ENCODE measurements around the gene TUBA3E.
"Not testable (repeated sequence)": the region's sequence is repeated elsewhere in the genome, so short reads cannot be mapped to it uniquely, and the experiment has no call there.

The TUBA3E gene

DNA sequence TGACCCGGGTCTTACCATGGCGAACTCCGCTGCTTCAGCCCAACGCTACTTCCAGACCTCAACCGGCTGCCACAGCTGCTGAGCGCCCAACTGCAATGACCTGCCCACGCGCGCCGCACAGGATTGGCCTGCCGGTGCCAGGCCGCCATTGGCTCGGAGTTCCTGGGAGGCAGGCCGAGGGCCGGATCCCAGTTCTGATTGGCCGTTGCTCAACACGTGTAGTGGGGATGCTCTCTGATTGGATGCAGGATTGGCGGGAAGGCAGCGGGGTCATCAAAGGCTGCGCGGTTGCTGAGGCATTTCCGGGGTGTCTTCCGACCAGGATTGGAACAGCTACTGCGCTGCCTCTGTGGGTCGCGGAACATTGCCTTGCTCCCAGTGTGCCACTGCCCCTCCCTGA, at the start of gene TUBA3E:
TSS of gene TUBA3E (minus strand) at position 97 of the 400 bp plus-strand sequence. CDS start at position 18, 79 bp downstream.
- no peak within 1 kb of the TSS for H3K27ac ChIP-seq
- no peak for TF ChIP-seq ZFX (IDR thresholded peaks at IDR 0.05)
- TF ChIP-seq, protein P1, sequence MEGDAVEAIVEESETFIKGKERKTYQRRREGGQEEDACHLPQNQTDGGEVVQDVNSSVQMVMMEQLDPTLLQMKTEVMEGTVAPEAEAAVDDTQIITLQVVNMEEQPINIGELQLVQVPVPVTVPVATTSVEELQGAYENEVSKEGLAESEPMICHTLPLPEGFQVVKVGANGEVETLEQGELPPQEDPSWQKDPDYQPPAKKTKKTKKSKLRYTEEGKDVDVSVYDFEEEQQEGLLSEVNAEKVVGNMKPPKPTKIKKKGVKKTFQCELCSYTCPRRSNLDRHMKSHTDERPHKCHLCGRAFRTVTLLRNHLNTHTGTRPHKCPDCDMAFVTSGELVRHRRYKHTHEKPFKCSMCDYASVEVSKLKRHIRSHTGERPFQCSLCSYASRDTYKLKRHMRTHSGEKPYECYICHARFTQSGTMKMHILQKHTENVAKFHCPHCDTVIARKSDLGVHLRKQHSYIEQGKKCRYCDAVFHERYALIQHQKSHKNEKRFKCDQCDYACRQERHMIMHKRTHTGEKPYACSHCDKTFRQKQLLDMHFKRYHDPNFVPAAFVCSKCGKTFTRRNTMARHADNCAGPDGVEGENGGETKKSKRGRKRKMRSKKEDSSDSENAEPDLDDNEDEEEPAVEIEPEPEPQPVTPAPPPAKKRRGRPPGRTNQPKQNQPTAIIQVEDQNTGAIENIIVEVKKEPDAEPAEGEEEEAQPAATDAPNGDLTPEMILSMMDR (conservative IDR thresholded peaks at IDR 0.05): no peak

DNA sequence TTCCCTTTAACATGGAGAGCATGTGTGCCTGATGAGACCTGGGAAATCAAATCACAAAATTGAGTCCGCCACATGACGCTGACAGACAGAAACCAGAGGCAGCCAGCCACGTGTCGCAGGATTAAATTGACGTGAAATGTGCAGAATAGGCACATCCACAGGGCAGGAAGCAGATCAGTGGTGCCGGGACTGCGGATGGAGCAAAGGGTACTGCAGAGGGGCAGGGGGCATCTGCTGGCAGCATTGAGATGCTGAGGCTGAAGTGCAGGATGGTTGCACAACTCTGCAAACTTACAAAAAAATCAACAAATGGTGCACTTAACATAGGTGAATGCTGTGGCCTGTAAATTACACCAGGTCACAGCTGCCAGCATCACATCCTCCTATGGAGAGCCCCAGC, 48.2 kb upstream of the TUBA3E start:
- no peak overlapping the region for H3K27ac ChIP-seq
- TF ChIP-seq, protein P1 (conservative IDR thresholded peaks at IDR 0.05): no peak
- no peak for TF ChIP-seq ZFX (IDR thresholded peaks at IDR 0.05)

DNA sequence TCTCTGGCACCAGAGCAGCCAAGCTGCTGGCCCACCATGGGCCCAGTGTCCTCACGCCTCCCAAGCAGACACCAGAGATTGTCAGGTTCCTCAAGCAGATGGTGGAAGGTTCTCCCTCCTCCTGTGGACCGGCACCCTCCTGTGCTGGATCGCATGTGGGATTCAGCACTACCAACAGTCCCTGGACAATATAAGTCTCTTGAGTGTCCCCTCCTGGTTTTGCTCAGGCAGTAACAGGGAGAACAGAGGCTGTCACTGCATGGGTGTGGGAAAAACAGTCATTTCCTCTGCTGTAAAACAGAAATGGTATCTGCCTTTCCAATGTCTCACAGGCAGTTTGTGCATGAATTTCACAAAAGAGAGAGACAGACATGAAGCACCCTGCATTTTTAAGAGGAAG, 47.7 kb upstream of the TUBA3E start:
- no peak overlapping the region for H3K27ac ChIP-seq
- TF ChIP-seq, protein P1 (conservative IDR thresholded peaks at IDR 0.05): no peak
- TF ChIP-seq ZFX (IDR thresholded peaks at IDR 0.05): no peak

DNA sequence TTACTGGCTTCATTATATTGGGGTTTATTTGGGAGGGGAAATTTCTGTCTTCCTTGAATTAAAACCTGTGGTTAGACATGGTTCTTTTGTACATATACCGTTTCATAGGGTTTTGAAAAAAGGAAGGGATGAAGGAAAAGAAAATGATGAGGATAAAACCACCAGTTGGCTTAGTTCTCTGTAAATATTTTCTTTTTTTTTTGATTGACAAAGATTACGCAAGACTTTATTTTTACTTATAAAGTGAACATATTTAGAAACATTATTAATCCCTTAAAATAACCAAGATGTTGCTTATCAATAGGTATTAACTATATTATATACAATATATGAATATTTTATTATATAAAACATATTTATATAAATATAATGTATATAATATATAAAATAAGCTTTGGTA, 45.1 kb upstream of the TUBA3E start:
- TF ChIP-seq, protein P1 (conservative IDR thresholded peaks at IDR 0.05): no peak
- no peak for TF ChIP-seq ZFX (IDR thresholded peaks at IDR 0.05)
- H3K27ac ChIP-seq: no peak overlapping the region

DNA sequence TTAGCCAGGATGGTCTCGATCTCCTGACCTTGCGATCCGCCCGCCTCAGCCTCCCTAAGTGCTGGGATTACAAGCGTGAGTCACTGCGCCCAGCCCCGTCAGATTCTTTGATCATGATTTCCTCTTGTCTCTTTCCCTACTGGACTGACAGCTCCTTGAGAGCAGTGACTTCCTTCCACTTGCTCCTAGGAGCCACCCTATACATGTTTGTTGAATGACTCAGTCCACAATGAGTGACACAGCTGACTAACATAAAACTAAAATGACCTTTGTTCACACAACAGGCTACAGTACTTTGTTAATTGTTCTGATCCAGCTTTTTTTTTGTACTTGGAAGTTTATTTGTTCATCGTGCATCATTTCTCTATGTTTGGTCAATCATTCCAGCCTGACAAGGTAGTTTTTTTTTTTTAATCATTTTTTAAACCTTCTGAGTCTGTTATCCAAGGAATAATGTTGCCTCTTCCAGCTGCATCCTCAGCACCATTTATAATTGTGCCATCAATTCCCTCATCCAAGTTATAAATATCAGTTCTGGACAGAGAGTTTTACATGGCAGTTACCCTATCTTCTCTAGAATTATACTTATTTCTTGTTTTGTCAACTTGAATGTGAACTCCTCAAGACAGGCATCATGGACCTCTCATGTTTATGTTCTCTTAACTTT, 42.9 kb upstream of the TUBA3E start:
- TF ChIP-seq, protein P1 (conservative IDR thresholded peaks at IDR 0.05): no peak
- no peak for TF ChIP-seq ZFX (IDR thresholded peaks at IDR 0.05)
- peak overlapping the region; percentile 77 for H3K27ac ChIP-seq

DNA sequence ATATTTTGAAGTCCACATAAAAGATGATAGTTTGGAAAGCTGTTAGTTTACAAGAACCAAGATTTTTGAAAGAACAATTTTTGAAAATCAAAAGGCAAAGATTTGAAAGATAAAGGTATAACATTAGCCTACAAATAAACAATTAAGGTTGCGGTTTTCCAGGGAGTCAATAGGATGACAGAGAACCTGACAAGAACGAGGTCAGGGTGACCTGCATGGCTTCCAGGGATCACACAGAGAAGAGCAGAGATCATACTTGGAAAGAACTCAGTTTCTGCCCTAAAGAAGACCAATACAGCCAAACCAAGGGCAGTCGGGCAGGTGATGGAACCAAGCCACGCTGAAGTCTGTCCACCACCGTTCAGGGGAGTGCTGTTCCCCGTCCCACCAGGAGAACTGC, 41.3 kb upstream of the TUBA3E start:
- peak overlapping the region; percentile 77 for H3K27ac ChIP-seq

DNA sequence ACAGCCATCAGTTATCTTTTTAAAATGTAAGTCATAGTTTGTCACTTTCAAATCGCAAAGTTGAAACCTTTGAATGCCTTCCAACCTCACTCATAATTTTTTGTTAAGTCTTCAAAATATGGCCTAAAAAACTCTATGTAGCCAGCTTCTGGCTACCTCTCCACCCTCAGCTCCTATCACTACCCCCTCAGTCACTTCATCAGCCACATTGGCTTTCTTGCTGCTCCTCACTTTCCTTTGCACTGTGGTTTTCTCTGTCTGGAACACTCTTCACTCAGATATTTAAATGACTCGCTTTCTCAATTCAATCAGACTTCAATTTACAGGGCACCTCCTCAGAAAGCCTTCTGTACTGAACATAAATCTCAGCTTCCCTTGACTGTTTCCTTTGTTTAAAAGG, 34.8 kb upstream of the TUBA3E start:
- H3K27ac ChIP-seq: not testable (repeated sequence)

DNA sequence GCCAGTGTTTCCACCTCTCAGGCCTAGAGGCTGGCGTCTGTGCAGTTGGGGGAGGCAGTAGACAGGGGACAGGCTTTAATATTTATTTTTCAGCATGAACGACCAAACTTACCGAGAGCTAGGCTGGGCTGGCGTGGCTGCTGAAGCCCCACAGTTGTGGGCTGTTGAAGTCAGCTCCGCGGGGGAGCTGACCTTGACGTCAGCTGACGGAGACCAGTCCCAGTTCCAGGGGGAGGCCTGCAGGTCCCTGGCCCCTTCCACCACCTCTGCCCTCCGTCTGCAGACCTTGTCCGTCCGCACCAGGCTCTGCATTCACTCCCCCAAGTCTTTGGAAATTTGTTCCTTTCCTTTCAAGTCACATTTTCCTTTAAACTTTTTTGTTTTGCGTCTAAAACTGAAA, 33.4 kb upstream of the TUBA3E start:
- no peak for TF ChIP-seq ZFX (IDR thresholded peaks at IDR 0.05)
- TF ChIP-seq, protein P1 (conservative IDR thresholded peaks at IDR 0.05): no peak
- no peak overlapping the region for H3K27ac ChIP-seq

DNA sequence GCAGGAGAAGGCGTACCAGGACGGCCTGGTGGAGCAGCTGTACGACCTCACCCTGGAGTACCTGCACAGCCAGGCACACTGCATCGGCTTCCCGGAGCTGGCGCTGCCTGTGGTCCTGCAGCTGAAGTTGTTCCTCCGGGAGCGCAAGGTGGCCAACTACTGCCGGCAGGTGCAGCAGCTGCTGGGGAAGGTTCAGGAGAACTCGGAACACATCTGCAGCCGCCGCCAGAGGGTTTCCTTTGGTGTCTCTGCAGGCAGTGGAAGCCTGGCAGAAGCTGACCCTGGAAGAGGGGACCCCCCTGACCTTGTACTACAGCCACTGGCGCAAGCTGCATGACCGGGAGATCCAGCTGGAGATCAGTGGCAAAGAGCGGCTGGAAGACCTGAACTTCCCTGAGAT, 32.7 kb upstream of the TUBA3E start:
- H3K27ac ChIP-seq: not testable (repeated sequence)

DNA sequence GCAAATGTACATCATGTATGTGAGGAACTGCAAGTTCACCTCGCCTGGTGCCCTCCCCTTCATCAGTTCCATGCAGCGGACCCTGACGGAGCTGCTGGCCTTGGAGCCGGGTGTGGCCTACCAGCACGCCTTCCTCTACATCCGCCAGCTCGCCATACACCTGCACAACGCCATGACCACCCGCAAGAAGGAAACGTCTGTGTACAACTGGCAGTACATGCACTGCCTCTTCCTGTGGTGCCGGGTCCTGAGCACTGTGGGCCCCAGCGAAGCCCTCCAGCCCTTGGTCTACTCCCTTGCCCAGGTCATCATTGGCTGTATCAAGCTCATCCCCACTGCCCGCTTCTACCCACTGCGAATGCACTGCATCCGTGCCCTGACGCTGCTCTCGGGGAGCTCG, 32.1 kb upstream of the TUBA3E start:
- H3K27ac ChIP-seq: not testable (repeated sequence)

DNA sequence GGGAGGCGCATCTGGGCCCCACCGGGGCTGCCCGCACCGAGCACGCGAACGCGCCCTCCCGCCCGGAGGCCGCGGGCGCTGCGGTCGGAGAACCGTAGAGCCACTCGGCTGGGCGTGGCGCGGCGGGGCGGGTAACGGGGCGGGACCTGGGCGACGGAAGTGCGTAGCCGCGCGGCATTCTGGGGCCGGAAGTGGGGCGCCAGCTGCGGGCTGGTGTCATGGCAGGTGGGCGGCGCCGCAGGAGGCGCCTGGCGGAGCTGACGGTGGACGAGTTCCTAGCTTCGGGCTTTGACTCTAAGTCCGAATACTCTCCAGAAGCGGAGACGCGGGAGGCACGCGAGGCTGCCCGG, 30.9 kb upstream of the TUBA3E start:
- not testable (repeated sequence) for H3K27ac ChIP-seq

DNA sequence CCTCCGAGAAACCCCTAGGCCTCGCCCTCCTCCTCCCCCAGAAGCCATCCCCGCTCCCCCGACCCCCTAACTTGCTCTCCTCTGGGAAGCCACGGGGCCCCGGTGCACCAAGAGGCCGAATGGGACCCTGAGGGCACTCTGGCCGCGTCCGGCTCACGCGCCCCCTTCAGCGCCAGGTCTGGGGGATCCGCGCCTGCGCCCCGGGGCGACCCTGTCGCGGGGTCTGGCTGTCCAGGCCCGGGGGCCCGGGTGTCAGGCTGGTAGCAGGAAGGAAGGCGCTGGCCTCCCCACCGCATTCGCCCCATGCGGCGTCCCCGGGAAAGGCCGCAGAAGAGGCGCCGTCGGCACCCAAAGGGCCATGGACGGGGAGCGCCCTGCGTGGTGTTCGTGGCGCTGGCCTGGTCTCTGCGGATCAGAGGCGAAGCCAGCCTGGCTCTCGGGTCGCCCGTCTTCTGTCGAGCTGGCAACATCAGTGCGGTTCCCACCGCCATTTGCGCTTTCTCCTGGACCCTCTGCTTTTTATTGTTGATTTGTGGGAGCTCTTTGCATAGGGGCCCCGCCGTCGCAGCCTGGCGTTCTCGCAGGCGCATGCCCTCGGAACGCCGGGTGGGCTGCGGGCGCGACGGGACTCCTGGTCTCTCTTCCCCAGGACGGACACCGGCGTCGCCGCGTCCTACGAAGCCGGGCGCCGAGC, 30.4 kb upstream of the TUBA3E start:
- H3K27ac ChIP-seq: not testable (repeated sequence)

DNA sequence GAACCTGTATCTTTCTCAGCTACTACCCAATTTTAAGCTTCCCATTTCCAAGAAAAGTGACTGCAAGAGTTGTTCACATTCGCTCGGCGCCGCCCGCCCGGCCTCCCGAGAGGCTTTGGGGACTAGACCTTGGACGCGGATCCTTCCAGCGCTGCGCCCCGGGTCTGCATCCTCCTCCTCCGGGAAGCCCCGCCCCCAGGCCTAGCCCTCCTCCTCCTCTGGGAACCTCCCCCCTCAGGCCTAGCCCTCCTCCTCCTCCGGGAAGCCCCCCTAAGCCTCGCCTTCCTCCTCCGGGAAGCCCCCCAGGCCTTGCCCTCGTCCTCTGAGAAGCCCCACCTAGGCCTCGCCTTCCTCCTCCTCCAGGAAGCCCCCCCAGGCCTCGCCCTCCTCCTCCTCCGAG, 29.8 kb upstream of the TUBA3E start:
- H3K27ac ChIP-seq: not testable (repeated sequence)
